Transverse colon (tissue), 4 donors: Measurements from ENCODE around the gene ADM2. TPM values are rescaled to one million over a fixed set of nuclear protein-coding genes. Genes with fewer than 3 reads are reported as not detected.

Experiments used
- DNase-seq: peaks from one replicate; pipeline ENCODE4 v3.0.0-alpha.2; 2019
- H3K27ac ChIP-seq, 4 donors: fragments of 200-600 bp; sonication (generic); 2 replicates each; pipeline ENCODE4 v1.5.1; 2016 to 2018; ENCODE audit warnings: inconsistent platforms in 4 of 4
- H3K27me3 ChIP-seq: fragments of 200-600 bp; sonication (generic); 2 replicates; pipeline ENCODE4 v1.5.1; 2017; ENCODE audit warnings: inconsistent platforms
- H3K36me3 ChIP-seq, 4 donors: fragments of 200-600 bp; sonication (generic); 2 replicates each; pipeline ENCODE4 v1.5.1; 2017 to 2019; ENCODE audit warnings: inconsistent platforms in 4 of 4
- H3K4me1 ChIP-seq, 4 donors: fragments of 200-600 bp; sonication (generic); 2 replicates each; pipeline ENCODE4 v1.5.1; 2017 to 2020; ENCODE audit warnings: inconsistent platforms in 4 of 4
- H3K4me3 ChIP-seq, 4 donors: fragments of 200-600 bp; sonication (generic); 1 replicate in 1 of 4; 2 replicates in 3 of 4; pipeline versions ENCODE4 v1.5.1 to v1.6.1; 2017 to 2019; ENCODE audit warnings: inconsistent platforms in 4 of 4
- H3K9me3 ChIP-seq, 2 donors: fragments of 200-600 bp; sonication (generic); 2 replicates each; pipeline ENCODE4 v1.5.1; 2017 to 2019; ENCODE audit warnings: inconsistent platforms in 2 of 2
- CTCF ChIP-seq, 5 experiments: fragments of 200-600 bp in 3 of 5; fragments of 450-650 bp in 2 of 5; sonication (generic) in 3 of 5; IDR thresholded peaks; 1 replicate in 2 of 5; 2 replicates in 3 of 5; pipeline ENCODE4 v1.5.1; 2016 to 2017; ENCODE audit warnings: antibody characterized with exemption in 5 of 5, inconsistent platforms in 3 of 5, mild to moderate bottlenecking in 2 of 5, moderate library complexity in 1 of 5
- EP300 ChIP-seq: sonication (generic); formaldehyde crosslinking; IDR thresholded peaks from one replicate; pipeline ENCODE4 v1.6.1; 2017; ENCODE audit warnings: antibody characterized with exemption, low read depth
- POLR2A ChIP-seq: fragments of 450-650 bp; IDR thresholded peaks from one replicate; pipeline ENCODE4 v1.6.1; 2016; ENCODE audit warnings: antibody characterized with exemption, mild to moderate bottlenecking, moderate library complexity
- POLR2AphosphoS5 ChIP-seq, 3 donors: sonication (generic); formaldehyde crosslinking; IDR thresholded peaks; one replicate each; pipeline ENCODE4 v1.6.1; 2016; ENCODE audit warnings: antibody characterized with exemption in 3 of 3
- WGBS, 2 donors: methylation state at CpG; one replicate each; pipeline ENCODE4 v1.1.5; 2018; ENCODE audit warnings: low coverage in 1 of 2; 5-methylcytosine and 5-hydroxymethylcytosine counted together
- in situ Hi-C, 4 donors: fragments of 200-750 bp; cut with MboI; loops; one replicate each; pipeline versions ENCODE4 v1.15.0 to v1.15.1; 2017; ENCODE audit warnings: low sequenced_read_pairs in 3 of 4, low pct_ligation_motif_present in 1 of 4, low pct_unique_long_range_greater_than_20kb in 1 of 4
- intact Hi-C: fragments of 100-400 bp; cut with DNase I; formaldehyde crosslinking; loops from one replicate; pipeline ENCODE4 v1.15.1; 2023; ENCODE audit warnings: low total_unique reads
- total RNA-seq, 4 donors: library from RNA; depleted of rRNA; stranded (reverse); fragments of >200 nt; gene quantifications; one replicate each; pipeline ENCODE4 v1.1.0, GENCODE V29; 2016

The ADM2 gene
- total RNA-seq, 4 donors from 2014 or later, result 0.75 to 5.4 (median 1.2) TPM

- Histone ChIP-seq H3K4me3 (no peak overlapping the region), H3K4me1 (peaks cover 0 to 14% (median 10%) of the 10 kb centered on the region in 4 donors), H3K27me3 (no peaks in the 10 kb centered on the region), H3K27ac (no peak overlapping the region), H3K36me3 (peaks cover 0 to 6% (median 3%) of the 10 kb centered on the region in 4 donors), H3K9me3 (no peaks in the 10 kb centered on the region)
- no peak for TF ChIP-seq EP300
- intact Hi-C loops, result no loop called here
- in situ Hi-C loops, result no loop called here
- DNase-seq, result no peak
- 83 to 97% methylated on average over 1 to 15 of the region's 15 CpGs for WGBS, 2 donors
These were observed 31.8 kb downstream of the ADM2 start for GRCh38 chr22:50513175-50513574.

- in situ Hi-C loops (no loop called here), intact Hi-C loops (no loop called here)
- no peak overlapping the region for H3K27ac ChIP-seq
- H3K27me3 ChIP-seq, result no peaks in the 10 kb centered on the region
- 94 to 100% methylated on average over 3 to 8 of the region's 8 CpGs for WGBS, 2 donors
- H3K4me3 ChIP-seq, result no peak overlapping the region
- peaks cover 0 to 21% (median 5%) of the 10 kb centered on the region in 4 donors for H3K36me3 ChIP-seq
- H3K9me3 ChIP-seq, result no peaks in the 10 kb centered on the region
- H3K4me1 ChIP-seq, result no peaks in the 10 kb centered on the region
- DNase-seq, result no peak
- TF ChIP-seq POLR2AphosphoS5 (IDR thresholded peaks at IDR 0.05), result no peak
- TF ChIP-seq EP300, result no peak
- TF ChIP-seq CTCF (IDR thresholded peaks at IDR 0.05), result no peak
- no peak for TF ChIP-seq POLR2A
These were observed 34.7 kb downstream of the ADM2 start for GRCh38 chr22:50516068-50516467.

GRCh38 chr22:50516891-50517290 is 35.5 kb downstream of the ADM2 start:
- intact Hi-C loops (no loop called here), in situ Hi-C loops (no loop called here)
- Histone ChIP-seq H3K4me3 (no peak overlapping the region), H3K9me3 (no peaks in the 10 kb centered on the region), H3K4me1 (no peaks in the 10 kb centered on the region), H3K27ac (no peak overlapping the region), H3K36me3 (peaks cover 0 to 21% (median 5%) of the 10 kb centered on the region in 4 donors), H3K27me3 (no peaks in the 10 kb centered on the region)
- DNase-seq, result no peak
- 50 to 82% methylated on average over 1 to 16 of the region's 16 CpGs for WGBS, 2 donors
- no peak for TF ChIP-seq EP300
- TF ChIP-seq POLR2AphosphoS5 (IDR thresholded peaks at IDR 0.05), result no peak
- no peak for TF ChIP-seq POLR2A
- no peak for TF ChIP-seq CTCF (IDR thresholded peaks at IDR 0.05)

- DNase-seq, result no peak
- peaks cover 0 to 21% (median 7%) of the 10 kb centered on the region in 4 donors for H3K36me3 ChIP-seq
- no peak for TF ChIP-seq POLR2AphosphoS5 (IDR thresholded peaks at IDR 0.05)
- no peak for TF ChIP-seq CTCF (IDR thresholded peaks at IDR 0.05)
- no peak for TF ChIP-seq POLR2A
- no peak for TF ChIP-seq EP300
- no peaks in the 10 kb centered on the region for H3K4me1 ChIP-seq
- WGBS, 2 donors, result 91% methylated on average over 20 of the region's 20 CpGs; no CpG with 5 or more reads in 1 of the 2 donors
- no peaks in the 10 kb centered on the region for H3K27me3 ChIP-seq
- H3K4me3 ChIP-seq, result no peak overlapping the region
- intact Hi-C loops (no loop called here), in situ Hi-C loops (no loop called here)
- no peaks in the 10 kb centered on the region for H3K9me3 ChIP-seq
- H3K27ac ChIP-seq, result no peak overlapping the region
These were observed 36.3 kb downstream of the ADM2 start for GRCh38 chr22:50517495-50518260.
